GM21529 (cell line): ENCODE data around the gene LPAR5.

Experiments used
- ATAC-seq: cut with Tn5 transposase; IDR thresholded peaks from one replicate; pipeline ENCODE4 v1.9.1; 2021; ENCODE audit not compliant: unreplicated experiment

LPAR5 gene

DNA sequence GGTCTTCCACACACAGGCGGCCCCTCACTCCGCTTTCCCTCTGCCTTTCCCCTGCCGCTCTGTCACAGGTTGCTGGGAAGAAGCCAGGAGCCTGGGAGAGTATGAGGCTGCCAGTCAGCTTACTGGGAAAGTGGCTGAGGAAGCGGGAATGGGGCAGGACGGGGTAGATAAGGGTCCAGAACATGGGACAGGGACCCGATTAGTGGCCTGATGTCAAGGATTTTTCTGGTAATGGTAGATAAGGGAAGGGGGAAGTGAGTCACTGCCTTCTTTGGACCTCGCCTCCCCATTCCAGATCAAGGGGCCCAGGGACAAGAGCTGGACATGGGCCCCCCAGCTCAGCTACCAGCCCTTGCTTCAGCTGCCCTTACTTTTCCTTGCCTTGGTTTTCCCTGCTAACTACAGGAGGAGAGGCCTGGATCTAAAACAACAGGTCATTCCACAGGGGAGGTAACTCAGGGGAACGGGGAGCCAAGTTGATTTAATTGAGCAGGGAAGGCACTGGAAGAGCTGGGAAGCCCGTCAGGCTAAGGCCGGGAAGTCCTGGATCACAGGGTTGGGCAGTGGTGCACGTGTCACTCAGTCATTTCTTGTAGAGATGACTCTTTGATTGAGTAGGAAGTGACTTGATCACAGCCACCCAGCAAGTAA, 3.5 kb upstream of the LPAR5 start:
- ATAC-seq: no peak

DNA sequence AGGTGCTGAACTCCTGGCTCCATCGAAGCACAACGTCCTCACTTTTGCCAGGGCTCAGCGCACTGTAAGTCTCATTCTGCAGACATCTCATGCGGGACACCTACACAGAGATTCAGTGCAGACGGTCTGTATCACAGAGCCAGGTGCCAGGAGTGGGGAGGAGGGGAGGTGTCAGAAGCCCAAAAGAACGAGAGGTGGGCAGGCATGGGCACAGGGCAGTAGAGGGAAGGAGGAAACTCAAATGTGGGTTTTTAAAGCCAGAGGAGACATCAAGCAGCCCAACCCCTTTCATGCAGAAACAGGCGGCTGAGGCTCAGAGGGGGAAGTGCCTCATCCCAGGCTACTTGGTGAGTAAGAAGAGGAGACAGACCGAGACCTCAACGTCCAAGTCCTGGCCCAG, 2.5 kb upstream of the LPAR5 start:
- no peak for ATAC-seq

DNA sequence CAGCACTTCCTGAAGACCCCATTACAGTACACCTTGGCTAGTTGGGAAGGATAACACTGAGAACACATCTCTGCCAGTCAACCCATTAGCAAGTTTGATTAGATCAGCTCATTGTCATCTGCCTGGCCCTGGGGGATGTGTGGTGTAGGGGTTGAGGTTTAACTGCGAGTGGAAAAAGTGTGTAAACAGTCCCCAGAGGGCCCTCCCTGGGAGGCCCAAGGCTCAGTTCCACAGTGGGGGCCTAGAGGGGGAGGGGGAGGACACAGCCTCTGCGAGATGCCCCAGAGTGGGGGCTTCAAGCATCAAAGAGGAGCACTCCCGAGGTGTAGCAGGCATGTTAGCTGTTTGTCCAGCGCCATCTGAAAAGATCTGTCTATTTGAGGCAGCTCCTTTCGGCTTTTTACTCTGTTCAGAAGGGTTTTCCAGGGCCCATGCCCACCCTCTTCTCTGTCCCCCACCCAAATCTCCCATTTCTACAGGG, 344 bp downstream of the LPAR5 start:
- peak; percentile 34 for ATAC-seq

DNA sequence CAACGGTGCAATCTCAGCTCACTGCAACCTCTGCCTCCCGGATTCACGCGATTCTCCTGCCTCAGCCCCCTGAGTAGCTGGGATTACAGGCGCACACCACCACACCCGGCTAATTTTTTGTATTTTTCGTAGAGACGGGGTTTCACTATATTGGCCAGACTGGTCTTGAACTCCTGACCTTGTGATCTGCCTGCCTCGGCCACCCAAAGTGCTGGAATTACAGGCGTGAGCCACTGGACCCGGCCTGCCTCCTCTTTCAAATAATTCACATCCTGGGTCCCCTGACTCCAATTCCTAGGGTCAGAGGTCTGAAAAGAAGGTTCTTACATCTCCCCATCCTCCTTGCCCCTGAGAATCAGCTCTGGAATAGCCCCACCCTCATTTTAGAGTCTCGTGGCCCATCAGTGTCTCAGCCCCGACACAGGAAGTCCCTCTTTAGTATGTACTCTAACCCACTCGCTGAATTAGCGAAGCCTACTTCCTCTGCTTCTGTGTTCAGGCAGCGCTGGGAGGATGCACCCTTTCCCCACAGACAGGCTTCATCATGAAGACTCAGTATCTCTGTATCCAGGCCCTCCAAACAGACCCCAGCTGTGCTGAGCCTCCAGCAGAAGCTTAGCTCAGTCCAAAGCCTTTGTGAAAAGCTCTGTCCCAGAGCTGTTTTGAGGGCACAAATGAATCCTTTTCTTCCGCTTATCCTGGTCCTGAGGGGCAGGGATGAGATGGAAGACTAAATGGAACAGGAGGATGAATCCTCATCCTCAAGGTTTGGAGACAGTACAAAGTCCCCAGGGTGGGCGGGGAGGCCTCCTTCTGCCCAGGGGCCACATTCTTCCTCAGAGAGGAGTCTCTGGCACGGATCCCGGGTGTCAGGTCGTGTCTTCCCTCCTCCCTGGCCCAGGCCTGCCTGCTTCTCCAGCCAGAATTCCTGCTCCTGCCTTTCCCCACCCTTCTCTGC, 3.5 kb downstream of the LPAR5 start:
- ATAC-seq: peak; percentile 62

DNA sequence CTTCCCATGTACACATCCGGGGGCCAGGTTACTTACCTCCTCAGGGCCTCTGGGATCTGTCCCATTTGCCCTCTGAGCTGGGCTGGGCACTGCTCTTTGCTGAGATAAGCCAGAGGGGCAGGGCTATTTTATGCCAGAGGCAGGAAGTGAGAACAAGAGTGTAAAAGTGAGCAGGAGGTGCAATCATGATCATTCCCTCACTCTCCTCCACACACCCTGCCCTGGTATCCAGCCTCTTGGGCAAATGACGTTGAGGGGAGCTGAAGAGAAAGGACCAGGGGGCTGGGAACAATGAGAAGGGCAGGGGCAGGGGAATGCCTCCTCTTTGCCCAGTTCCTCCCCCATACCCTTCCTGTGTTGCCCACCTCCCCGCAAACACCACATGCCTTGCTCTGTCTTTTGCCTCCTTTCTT, 4.2 kb downstream of the LPAR5 start:
- no peak for ATAC-seq

DNA sequence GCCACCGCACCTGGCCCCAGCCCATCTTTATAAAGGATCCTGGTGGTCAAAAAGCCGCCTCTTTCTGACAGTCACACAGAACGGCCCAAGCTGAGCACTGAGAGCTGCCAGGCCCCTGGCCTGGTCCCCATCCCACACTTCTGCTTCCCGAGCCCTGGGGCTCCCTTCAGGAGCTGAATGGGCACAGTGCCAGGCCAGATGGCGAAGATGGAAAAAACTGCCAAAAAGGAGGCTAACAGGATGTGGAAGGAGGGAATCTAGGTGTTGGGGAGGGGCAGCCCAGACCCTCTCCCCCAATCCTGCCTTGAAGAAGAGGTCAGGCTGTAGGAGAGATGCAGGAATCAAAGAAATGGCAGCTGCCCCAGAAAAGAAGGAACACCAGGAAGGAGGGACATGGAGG, 5.0 kb downstream of the LPAR5 start:
- ATAC-seq: no peak

DNA sequence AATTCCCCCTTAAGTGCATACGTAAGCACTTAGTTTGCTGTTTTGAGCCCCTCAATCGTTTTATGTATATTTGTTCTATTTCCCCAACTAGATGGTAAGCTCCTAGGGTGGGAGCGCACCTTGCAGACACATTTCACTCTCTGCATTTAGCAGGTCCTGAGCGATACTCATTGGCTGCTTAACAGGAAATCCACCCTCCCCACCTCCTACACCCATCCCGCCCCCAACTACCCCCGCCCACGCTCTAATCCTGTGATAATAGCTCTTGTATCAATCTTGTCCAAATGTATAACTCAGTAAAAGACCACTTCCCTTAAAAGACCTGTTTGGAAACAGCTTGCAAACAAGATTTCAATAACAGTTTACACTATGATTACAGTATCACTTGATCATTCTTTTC, 8.1 kb downstream of the LPAR5 start:
- ATAC-seq: no peak

DNA sequence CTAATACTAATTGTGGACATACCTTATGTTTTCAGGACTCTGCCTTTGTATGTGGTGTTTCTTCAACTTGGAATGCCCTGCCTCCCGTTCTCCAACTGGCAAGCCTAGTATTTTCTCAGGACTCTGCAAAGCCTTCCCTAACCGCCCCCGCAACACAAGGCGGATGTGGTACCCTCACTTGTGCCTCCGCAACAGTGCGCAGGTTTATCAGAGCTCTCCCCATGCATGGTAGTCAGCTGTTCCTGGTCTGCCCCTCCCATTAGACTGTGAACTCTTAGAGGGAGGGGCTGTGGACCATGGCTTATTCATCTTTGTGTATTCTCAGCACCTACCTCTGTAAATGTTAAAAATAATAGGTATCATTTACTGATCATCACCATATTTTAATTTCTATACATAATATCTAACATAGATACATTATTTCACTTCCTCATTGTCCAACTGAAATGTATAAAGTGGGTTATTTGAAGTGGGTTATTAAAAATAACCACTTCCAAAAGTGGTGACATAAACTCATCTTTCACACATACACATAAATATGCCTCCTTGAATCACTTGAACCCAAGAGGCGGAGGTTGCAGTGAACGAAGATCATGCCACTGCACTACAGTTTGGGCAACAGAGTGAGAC, 9.0 kb downstream of the LPAR5 start:
- no peak for ATAC-seq

DNA sequence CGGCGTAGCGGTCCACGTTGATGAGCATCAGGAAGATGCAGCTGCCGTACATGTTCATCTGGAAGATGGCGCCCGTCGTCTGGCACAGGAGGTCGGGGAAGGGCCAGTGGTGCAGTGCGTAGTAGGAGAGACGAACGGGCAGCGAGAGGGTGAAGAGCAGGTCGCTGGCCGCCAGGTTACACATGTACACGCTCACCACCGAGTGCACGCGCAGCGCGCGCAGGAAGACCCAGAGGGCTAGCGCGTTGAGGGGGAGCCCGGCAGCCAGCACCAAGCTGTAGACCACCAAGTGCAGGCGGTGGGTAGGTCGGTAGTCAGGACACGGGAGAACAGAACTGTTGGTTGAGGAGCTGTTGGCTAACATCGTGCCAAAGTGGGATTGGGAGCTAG, 14.9 kb downstream of the LPAR5 start:
- no peak for ATAC-seq

DNA sequence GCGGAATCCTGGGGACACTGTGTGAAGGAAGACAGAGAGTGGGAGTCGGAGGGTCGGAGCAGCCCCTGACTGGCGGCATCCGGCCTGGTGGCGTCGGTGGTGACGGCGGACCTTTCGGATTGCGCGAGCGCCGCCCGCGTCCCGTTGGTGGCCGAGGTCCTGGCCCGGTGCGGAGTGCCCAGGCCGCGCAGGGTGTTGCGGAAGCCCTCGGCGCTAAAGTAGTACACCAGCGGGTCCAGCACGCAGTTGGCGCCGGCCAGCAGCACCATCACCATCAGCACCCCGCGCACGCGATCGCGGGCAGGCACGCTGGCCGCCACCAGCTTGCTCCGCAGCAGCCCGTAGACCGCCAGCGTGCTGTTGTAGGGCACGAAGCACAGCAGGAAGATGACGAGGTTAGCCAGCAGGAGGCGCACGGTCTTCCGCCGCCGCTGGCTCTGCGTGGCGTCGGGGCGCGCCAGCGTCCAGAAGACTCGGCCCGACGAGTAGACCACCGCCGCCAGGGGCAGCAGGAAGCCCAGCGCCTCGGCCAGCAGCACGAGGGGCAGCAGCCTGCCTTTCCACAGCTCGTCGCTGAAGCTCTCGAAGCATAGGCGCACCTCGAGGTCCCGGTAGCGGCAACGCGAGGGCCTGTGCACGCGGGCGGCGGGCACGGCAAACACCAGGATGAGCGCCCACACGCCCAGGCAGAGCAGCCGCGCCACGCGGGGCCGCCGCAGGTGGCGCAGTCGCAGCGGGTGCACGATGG, 15.4 kb downstream of the LPAR5 start:
- ATAC-seq: no peak

DNA sequence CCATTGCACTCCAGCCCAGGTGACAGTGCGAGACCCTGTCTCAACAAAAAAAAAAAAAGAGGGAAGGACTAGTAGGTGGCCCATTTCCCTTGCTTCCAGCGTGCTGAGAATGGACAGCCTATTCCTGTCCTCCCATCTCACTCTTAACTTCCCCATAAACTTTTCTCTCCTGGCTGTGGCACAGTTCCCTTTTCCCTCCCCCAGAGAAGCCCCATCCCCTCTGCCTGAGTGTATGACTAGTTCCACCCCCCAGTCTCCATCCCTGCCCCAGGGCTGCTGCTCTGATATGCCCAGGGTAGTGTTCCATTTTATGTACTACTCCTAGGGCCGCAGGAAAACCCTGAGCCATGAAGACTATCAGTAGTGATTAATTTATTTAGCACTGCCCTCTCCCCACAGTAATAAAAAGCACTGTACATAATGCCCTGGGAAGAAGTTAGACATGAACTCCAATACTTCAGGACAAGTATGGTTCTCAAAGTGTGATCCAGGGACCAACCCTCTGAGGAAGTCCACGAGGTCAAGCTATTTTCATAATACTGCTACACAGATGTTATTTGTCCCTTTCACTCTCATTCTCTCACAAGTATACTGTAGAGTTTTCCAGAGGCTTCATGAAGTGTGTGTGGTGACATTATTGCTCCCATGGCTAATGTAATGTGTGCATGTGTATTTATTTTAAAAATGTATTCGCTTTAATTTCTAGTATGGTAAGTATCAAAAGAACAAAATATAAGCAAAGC, 17.1 kb downstream of the LPAR5 start:
- ATAC-seq: no peak

DNA sequence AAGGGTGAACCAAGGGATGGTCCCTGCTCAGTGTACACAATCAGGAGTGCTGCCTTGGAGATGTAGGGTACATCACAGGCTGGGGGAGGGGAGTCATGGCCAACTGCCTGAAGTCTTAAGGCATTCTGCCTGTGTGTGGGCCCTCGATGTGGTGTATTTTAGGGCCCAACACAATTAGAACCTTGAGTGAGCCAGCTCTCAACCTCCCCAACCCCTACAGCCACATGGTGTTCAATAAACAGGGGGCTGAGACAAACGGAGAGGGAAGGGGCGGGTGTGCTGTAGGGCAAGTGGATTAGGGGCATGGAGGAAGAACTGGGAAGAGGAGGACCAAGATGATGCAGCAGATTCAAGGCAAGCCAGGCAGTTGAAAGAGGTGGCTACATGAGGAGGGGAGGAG, 20.0 kb downstream of the LPAR5 start:
- ATAC-seq: no peak

DNA sequence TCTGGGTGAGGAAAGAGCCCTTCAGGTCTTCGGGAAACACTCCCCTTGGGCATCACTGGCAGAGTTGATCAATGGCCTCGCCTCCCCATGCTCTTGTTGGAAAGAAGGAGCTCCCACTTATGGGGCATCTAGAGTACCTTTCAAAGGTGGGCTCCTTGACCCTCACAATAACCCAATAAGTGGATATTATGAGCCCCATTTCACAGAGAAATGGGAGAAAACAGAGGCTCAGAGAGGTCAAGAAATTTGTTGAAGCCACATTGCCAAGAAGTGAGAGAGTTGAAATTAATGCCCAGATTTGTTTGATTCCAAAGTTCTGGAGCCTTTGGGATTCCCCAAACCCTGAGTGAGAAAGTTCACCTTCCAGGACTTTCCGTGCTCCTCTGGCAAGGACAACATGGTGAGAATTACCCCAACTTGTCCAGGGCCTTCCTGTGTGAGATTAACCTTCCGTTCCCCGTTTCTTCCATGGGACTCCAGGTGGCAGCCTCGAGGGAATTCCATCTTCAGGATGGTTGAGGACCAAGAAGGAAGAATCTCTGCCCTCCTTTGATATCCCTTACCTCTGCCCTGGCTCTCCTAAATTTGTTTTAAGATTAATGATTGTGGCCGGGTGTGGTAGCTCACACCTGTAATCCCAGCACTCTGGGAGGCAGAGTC, 21.1 kb downstream of the LPAR5 start:
- ATAC-seq: no peak

DNA sequence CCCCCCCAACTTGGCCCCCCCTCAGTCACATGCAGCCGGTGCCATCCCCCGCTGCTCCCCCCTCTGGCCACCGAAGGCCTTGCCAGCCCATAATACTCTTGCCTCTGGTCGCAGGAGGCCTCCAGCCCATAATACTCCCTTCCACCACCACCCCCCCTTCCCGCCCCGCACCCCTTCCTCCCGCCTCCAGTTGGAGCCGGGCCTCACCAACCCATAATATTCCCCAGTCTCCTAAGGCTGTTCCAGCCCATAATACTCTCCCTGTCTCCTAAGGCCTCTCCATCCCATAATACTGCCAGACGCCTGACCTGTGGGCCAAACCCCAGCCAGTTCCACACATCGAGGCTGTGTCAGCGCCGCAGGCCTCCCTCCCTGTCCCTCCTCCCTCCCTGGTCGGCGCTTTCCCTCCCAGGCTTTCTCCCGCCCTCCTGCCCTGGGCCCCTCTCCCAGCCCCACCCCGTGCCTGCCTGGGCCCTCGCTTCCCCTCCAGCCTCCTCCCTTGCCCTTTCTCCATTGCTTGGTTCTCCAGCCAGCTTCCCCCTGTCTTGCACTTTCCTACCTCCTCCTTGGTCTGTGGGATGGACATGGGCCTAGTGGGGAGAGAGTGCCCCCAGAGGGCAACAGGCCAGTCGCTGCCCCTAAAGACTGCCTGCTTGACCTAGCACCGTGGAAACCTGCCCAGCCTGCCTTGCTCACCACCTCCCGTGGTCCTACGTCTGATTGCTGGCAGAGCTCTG, 21.8 kb downstream of the LPAR5 start:
- ATAC-seq: no peak

DNA sequence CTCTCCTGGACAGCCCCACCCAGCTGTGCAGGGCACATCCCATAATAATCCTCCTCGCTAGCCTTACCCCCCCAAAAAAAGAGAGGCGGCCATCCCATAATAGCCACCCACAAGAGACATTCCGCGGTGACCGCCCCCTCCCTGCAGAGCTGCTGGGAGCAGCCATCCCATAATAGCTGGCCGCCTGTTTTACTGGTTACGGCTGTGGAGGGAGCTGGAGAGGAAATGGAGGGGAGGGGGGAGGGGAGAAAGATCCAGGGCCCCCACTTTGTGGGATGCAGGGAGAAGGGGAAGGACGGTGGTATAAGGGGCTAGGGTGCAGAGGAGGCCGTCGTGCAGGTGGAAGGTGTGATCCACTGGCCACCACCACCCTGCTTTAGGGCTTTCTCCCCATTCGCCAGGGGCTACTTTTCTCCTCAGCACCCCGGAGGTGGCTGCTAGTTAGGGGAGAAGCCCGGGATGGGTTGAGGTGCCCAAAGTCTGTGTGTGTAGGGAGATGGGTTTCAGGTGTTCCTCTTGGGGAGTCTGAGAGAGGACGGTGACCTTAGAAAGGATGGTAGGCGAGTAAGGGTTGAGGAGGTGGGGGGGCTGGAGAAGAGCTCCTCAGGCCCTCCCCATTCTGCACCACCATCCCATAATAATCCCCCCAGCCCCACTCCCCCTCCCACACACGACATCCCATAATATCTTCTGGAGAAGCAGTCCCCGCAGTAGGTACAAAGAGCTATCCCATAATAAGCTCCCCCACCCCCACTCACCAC, 22.6 kb downstream of the LPAR5 start:
- ATAC-seq: no peak

DNA sequence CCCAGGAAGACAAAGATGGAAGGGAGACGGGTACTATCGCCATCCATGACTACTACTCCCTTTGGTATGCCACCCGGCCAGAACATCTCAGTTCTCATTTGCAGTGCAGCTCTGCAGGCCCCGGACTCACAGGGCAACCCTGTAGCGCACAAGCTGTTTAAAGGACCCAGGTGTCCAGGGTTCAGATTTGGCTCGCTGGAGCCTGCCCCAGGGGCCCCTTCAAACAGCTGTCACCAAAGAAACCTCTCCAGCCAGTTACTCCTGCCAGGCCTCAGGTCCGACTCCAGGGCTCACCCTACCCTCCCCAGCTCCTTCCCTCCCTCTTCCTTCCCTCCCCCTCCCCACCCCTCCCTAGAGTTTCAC, 23.1 kb downstream of the LPAR5 start:
- no peak for ATAC-seq

DNA sequence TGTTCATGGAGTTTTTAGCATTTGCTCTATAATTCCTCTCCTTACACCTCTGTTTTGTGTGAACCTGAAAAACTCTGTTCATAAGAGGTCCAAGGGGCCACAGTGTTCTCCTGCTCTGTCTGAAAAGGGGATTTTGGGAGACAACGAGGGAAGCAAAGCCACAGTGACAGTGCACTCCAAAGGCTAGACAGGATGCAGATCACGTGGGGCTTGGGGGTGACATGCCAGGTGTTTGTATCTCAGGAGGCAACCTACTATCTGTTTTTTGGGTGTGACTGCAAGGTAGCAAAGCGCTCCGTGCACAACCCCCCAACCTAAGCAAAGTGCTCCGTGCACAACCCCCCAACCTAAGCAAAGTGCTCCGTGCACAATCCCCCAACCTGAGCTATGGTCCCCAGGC, 23.5 kb downstream of the LPAR5 start:
- no peak for ATAC-seq

DNA sequence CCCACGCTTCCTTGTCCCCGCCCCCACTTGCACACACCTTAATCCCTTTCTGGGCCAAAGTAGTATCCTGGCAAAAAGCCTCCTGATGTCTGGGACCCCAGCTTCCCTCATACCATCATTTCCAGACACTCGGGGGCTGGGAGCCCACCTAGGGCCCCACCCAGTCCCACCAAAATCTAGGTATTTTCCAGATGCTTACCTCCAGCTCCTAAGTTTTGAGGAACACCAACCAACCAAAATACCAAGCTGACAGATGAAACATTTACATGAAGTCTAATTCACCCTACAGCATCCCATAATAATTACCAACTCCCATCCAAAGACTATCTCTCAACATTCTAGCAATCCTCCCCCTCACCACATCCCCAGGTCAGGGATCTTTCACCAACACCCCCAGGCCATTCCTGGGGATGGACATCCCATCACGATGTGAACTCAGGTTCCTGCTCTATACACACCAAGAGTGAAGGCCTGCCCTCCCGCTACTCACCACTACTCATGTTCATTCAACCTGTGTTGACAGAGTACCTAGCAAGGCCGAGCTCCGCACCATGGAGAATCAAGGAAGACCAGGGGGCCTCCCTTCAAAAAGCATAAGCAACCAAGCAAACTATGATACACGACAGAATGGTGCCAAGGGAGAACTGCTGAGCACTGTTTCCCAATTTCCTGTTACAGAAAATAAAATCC, 27.0 kb downstream of the LPAR5 start:
- ATAC-seq: no peak
